Body of pancreas (tissue), 4 donors: ENCODE data around the gene MED17.

ENCODE experiments used
- POLR2A ChIP-seq, 3 donors: fragments of 450-650 bp; IDR thresholded peaks; one replicate each; pipeline ENCODE4 v1.6.1; 2016; ENCODE audit warnings: antibody characterized with exemption in 3 of 3, mild to moderate bottlenecking in 2 of 3
- TF ChIP-seq, protein P1 (sequence below), 7 experiments: fragments of 450-650 bp in 4 of 7; fragments of 200-600 bp in 3 of 7; sonication (generic) in 3 of 7; IDR thresholded peaks; one replicate each; pipeline ENCODE4 v1.5.1; 2016 to 2019; ENCODE audit warnings: antibody characterized with exemption in 7 of 7

- TF ChIP-seq, protein P1, sequence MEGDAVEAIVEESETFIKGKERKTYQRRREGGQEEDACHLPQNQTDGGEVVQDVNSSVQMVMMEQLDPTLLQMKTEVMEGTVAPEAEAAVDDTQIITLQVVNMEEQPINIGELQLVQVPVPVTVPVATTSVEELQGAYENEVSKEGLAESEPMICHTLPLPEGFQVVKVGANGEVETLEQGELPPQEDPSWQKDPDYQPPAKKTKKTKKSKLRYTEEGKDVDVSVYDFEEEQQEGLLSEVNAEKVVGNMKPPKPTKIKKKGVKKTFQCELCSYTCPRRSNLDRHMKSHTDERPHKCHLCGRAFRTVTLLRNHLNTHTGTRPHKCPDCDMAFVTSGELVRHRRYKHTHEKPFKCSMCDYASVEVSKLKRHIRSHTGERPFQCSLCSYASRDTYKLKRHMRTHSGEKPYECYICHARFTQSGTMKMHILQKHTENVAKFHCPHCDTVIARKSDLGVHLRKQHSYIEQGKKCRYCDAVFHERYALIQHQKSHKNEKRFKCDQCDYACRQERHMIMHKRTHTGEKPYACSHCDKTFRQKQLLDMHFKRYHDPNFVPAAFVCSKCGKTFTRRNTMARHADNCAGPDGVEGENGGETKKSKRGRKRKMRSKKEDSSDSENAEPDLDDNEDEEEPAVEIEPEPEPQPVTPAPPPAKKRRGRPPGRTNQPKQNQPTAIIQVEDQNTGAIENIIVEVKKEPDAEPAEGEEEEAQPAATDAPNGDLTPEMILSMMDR (IDR thresholded peaks at IDR 0.05) = no peak
- no peak for TF ChIP-seq POLR2A (IDR thresholded peaks at IDR 0.05)
Measured at GRCh38 chr11:93822359-93822758, 38.3 kb downstream of the MED17 start.
